GM13976 (cell line): ENCODE measurements around the gene DAB2.

ENCODE experiments used
- DNase-seq: peaks from one replicate; pipeline ENCODE4 v3.0.0; 2012; ENCODE audit warnings: low spot score
- in situ Hi-C: fragments of 300-500 bp; cut with MboI; formaldehyde crosslinking; loops from one replicate; pipeline ENCODE4 v1.12.0; 2022; ENCODE audit warnings: low sequenced_read_pairs, mixed read lengths, inconsistent platforms; ENCODE audit not compliant: unreplicated experiment
- TF ChIP-seq, protein P1 (sequence below): IDR thresholded peaks from 2 replicates; pipeline ENCODE4 v1.5.1; 2012; ENCODE audit warnings: borderline replicate concordance, mild to moderate bottlenecking; ENCODE audit not compliant: insufficient read depth; ENCODE audit errors: extremely low read depth, missing control alignments, control extremely low read depth

The DAB2 gene

DNA sequence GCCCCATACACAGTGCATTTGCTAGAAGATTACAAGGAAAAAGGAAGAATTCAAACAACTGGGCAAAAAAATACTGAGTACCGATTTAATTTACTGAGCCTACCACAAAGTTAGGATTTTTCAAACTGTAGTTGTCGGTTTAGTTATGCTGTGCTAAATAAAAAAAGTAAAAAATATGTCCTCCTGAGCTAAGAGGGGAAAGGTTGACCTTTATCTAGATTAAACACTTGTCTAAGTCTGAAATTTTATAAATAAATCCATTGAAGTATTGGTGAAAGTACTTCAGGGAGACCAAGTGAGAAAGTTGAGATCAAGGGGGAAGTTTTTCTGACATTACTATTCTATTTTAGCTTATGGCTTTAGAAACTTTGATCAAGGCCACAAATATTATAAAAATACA, 19.1 kb upstream of the DAB2 start:
- DNase-seq = no peak
- in situ Hi-C loops = no loop called here
- TF ChIP-seq, protein P1, sequence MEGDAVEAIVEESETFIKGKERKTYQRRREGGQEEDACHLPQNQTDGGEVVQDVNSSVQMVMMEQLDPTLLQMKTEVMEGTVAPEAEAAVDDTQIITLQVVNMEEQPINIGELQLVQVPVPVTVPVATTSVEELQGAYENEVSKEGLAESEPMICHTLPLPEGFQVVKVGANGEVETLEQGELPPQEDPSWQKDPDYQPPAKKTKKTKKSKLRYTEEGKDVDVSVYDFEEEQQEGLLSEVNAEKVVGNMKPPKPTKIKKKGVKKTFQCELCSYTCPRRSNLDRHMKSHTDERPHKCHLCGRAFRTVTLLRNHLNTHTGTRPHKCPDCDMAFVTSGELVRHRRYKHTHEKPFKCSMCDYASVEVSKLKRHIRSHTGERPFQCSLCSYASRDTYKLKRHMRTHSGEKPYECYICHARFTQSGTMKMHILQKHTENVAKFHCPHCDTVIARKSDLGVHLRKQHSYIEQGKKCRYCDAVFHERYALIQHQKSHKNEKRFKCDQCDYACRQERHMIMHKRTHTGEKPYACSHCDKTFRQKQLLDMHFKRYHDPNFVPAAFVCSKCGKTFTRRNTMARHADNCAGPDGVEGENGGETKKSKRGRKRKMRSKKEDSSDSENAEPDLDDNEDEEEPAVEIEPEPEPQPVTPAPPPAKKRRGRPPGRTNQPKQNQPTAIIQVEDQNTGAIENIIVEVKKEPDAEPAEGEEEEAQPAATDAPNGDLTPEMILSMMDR = no peak

- in situ Hi-C loops = no loop called here
- DNase-seq = no peak
- TF ChIP-seq, protein P1 = no peak
Measured at GRCh38 chr5:39442991-39443390, 18.2 kb upstream of the DAB2 start.

DNA sequence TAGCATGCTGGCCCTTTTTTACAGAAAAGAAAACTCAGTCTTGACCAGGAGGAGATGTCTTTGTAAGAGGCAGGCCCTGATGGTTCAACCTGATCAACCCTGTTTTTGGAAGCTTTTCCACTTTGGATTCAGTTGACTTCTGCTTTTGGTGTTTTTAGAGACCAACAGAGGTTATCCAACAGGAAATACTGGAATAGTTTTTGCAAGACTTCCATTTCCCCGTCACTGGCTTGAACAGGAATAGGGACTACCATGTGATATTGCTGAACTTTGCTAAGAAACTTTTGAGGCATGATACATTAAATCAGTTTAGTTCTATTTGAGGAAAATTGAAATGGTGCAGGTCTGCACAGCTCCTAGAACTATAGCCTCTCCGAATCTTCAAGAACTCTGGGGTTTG, 17.1 kb upstream of the DAB2 start:
- no peak for DNase-seq
- TF ChIP-seq, protein P1 = no peak
- in situ Hi-C loops = no loop called here

- no peak for DNase-seq
- in situ Hi-C loops = no loop called here
- TF ChIP-seq, protein P1 = no peak
Measured at GRCh38 chr5:39440958-39441624, 16.3 kb upstream of the DAB2 start.

DNA sequence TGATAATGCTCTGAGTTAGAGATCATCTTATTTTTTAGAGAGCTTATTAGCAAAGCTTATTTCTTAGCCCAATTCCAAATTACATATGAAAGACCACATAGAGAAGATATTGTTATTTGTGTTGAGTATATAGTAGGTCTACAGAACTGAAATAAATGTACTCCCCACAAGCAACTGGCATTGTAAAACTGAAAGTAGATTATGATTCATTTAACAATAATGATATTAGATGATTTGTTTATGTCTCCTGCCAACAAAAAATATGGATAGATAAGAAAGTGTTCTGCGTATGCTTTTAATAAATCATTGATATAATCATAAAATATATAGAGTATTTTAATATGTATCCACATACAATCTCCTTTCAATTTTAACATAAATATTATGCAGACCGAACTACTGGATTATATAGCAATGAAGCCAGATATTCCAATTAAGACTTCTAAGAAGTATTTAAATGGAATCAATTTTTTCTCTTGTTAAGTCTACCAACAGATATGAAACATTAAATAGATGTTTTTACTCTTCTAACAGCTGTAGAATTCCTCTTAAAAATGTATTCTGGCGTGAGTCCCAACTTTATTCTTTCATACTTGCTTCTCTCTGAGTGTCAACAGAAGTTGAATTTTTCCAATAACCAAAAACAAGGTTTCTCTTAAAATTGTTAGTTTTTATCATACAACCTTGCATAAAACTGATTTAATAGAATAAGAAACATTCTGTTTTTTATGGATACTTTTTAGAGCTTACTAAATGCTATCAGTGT, 15.6 kb upstream of the DAB2 start:
- in situ Hi-C loops = no loop called here
- TF ChIP-seq, protein P1 = no peak
- DNase-seq = no peak

DNA sequence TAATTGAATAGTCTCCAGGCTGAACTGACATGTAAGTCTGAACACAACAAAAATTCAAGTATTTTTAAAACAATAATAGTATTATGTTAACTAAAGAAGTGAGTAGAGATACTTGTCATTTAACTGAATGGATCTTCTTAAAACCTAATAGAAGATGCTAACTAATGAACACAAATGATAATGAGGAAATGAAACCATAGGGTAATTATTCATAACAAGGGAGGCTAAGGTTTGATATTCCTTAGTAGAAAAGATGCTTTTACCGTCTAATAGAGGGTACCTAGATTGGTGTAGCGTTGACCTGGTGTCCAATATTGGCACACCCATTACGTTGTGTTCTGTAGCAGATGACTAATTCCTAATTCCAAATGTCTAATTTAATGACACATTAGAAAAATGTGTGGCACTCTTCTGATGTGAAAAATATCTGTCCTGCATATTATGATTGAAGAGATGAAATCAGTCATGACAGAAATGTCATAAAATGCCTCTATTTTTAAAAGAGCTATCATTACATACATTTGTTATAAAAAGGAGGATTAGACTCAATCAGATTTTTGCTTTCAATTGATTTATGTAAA, 14.9 kb upstream of the DAB2 start:
- TF ChIP-seq, protein P1 = no peak
- no peak for DNase-seq
- in situ Hi-C loops = no loop called here
